MV-4-11 (cell line): ENCODE measurements around the gene PPP6R2.
A peak's percentile ranks its signal among the peaks of the same experiment; 100 is the strongest.
"Not testable (repeated sequence)": the region's sequence is repeated elsewhere in the genome, so short reads cannot be mapped to it uniquely, and the experiment has no call there.

Source experiments
- DNase-seq: peaks from one replicate; lab custom pipeline; 2025; lab: John Stamatoyannopoulos, UW

Gene PPP6R2

GRCh38 chr22:50399751-50400331, 56.7 kb downstream of the PPP6R2 start:
- peak; percentile 83 for DNase-seq

DNA sequence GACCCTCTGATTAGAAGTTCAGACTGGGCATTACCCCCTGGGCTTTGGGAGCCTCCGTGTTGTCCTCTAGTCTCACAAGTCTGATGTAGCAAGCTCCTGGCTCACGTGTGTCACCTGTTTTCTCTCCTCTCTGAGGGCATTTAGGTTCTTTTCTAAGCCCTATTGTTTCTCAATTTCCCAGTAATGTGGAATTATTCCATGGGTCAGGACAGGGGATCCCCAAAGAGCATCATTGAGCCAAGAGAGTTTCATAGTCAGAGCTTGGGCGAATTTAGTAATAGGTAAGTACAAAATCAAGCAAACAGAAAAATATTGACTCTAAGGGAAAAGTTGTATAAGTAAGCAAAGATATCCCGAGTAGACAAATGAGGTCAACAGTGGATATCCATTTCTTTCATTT, 57.3 kb downstream of the PPP6R2 start:
- no peak for DNase-seq

GRCh38 chr22:50400931-50401330, 57.8 kb downstream of the PPP6R2 start:
- DNase-seq = no peak

- DNase-seq = no peak
Measured at GRCh38 chr22:50401907-50402306, 58.8 kb downstream of the PPP6R2 start.

GRCh38 chr22:50403701-50404101, 60.6 kb downstream of the PPP6R2 start:
- DNase-seq = no peak

DNA sequence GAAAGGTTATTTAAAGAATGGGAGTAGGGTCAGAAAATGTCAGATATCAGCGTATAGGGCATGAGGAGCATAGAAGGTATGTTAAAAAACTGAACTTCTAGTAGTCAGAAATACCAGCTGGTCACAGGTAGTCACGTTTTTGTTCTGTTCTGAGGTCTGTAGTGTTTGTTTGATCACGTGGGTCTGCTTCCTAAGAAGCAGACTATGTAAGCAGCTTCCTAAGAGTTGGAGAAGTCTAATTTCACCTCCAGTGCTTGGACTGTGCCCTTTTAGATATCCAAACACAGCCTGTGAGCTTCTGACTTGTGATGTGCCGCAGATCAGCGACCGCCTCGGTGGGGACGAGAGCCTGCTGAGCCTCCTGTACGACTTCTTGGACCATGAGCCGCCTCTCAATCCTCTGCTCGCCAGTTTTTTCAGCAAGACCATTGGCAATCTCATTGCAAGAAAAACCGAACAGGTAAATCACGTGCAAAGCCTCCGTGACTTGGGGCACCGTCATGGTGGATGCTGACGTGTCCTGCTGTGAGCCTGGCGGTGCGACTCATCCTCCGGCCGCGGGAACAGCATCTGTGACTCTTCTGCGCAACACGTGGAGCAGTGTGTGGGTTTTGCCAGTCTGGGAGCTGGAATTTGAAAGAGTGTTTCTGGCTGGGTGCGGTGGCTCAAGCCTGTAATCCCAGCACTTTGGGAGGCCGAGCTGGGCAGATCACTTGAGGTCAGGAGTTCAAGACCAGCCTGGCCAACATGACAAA, 63.5 kb downstream of the PPP6R2 start:
- DNase-seq = no peak

DNA sequence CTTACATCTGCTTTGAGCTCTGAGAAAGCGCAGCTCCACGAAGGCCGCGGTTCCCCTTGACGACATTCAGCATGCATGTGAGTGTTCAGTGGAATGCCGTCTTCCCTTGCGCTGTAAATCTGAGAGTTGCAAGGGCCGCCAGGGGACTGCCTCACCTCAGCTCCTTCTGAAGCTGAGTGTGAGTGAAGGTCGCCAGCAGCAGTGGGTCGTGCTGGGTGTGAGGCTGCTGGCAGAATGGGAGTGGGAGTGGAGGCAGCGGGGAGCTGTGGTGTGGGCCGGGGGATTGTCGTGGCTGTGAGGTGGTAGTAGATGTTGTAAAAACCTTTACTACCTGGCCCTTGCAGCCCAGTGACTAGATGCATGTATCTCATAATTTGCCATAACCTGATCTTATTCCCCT, 65.2 kb downstream of the PPP6R2 start:
- no peak for DNase-seq

GRCh38 chr22:50408954-50409353, 65.8 kb downstream of the PPP6R2 start:
- not testable (repeated sequence) for DNase-seq

- DNase-seq = no peak
Measured at GRCh38 chr22:50414476-50415248, 71.5 kb downstream of the PPP6R2 start.

GRCh38 chr22:50415426-50415825, 72.3 kb downstream of the PPP6R2 start:
- no peak for DNase-seq

- no peak for DNase-seq
Measured at GRCh38 chr22:50416996-50417395, 73.9 kb downstream of the PPP6R2 start.

DNA sequence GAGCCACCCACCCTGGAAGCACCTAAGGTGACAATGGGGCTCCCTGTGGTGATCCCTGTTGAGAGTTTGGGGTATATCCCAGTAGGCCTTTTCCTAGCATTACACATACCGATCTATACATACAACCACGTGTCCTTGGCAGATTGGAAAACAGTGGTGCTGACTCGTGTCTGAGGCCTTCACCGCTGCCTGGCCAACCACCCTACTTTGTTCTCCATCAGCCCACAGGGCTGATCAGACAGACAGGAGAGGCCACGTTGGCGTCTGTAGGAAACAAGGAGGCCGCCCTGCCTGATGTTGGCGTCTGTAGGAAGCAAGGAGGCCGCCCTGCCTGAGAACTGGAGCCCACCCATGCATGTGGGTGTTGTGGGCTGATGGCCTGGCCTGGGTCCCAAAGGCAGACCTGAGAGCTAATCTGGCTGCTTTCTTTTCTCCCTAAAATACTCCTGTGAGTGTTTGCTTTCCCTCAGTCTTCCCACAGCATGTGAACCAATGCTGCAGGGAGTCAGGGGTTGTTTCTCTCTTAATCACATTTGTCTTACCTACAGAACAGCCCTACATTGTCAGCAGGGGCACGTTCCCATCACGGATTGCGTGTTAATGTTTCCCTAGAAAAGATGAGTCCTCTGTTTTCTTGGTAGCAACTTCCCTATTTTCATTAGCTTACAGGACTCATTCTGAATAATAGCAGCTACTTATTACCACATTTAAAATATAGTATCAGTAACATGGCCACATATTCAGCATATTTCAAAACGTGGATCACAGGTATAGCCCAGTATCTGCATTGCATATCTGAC, 74.5 kb downstream of the PPP6R2 start:
- DNase-seq = no peak

GRCh38 chr22:50418624-50419023, 75.5 kb downstream of the PPP6R2 start:
- no peak for DNase-seq

GRCh38 chr22:50419116-50419515, 76.0 kb downstream of the PPP6R2 start:
- no peak for DNase-seq

DNA sequence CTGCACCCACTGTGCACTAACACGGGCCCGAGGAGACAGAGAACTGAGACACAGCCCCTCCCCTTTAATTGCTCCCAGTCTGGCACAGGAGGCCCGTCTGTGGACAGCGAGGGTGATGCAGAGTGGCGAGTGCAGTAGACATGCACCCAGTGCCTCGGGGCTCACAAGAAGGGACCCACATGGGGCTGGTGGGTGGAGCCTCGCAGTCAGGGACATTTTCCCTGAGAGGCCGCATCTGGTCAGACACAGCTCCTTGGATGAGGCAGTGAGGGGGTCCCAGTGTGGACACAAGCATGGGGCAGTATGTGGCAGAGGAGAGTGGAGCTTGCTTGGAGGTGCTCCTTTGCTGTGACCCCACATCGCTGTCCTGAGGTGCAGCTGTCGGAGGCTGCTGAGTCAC, 76.9 kb downstream of the PPP6R2 start:
- DNase-seq = no peak

- DNase-seq = no peak
Measured at GRCh38 chr22:50420581-50420980, 77.5 kb downstream of the PPP6R2 start.

- no peak for DNase-seq
Measured at GRCh38 chr22:50422046-50422445, 78.9 kb downstream of the PPP6R2 start.

DNA sequence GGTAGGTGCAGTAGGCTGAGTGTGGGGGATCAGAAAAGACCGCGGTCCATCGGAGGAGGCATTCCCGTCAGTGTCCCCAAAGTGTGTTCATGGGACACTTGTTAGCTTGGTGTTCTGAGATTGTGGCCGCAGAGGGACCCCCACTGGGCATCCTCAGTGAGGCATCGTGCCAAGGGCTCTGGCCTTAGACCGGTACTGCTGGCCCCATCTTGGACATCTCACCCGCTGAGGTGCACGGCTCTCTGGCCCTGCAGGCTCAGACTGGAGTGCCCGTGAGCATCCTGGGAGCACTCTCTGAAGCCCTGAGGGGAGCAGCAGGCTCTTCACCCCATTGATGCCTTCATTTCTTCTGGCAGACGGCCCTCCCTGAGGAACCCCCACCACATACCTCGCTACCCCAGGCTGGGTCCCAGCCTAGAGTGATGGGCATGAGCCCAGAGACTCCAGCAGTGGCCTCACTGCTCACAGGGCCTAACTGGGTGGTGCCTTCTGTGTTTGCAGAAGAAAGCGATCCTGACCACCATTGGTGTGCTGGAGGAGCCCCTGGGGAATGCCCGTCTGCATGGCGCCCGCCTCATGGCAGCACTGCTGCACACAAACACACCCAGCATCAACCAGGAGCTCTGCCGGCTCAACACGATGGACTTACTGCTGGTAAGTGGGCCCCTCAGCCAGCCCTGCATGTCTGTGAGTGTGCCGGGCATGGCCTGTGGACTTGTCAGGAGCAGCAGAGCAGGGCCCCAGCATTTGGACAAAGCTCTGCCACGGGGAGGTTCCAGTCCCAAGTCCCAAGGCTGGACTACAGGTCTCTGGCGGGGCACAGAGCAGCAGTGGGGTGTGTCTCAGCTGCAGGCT, 80.1 kb downstream of the PPP6R2 start:
- DNase-seq = no peak

GRCh38 chr22:50423956-50424355, 80.8 kb downstream of the PPP6R2 start:
- no peak for DNase-seq

- DNase-seq = no peak
Measured at GRCh38 chr22:50425179-50425916, 82.2 kb downstream of the PPP6R2 start.
